Measurements from ENCODE around the gene SLC5A2.
A peak's percentile ranks its signal among the peaks of the same experiment; 100 is the strongest.

SLC5A2 gene

GRCh38 chr16:31459687-31460581, 23.0 kb upstream of the SLC5A2 start:
- H3F3A ChIP-seq (ENCODE audit: control insufficient read depth, insufficient read depth): no peaks in the 10 kb centered on the region
- H3K9me2 ChIP-seq (replicated peaks; ENCODE audit: control insufficient read depth, low read length): no peaks in the 10 kb centered on the region
- H3K4me2 ChIP-seq (ENCODE audit: low read length): peak overlapping the region; percentile 95
- peak overlapping the region; percentile 89 for H3K4me3 ChIP-seq (ENCODE audit: low read length)
- peaks cover 42% of the 10 kb centered on the region for H3K79me2 ChIP-seq (ENCODE audit: control insufficient read depth, low read length)
- peaks cover 32% of the 10 kb centered on the region for H3K4me1 ChIP-seq (ENCODE audit: control insufficient read depth, low read length)
- peaks cover 20% of the 10 kb centered on the region for H3K36me3 ChIP-seq (ENCODE audit: control insufficient read depth, low read length)
- no peaks in the 10 kb centered on the region for H3K9me3 ChIP-seq (ENCODE audit: control insufficient read depth, insufficient read depth, low read length)
- H3K27me3 ChIP-seq (ENCODE audit: control insufficient read depth, low read length): no peaks in the 10 kb centered on the region; the same call in 1 of the 2 replicates
- H4K20me1 ChIP-seq (ENCODE audit: control insufficient read depth, insufficient read depth, low read depth, low read length): peaks cover 27% of the 10 kb centered on the region
- peak overlapping the region; percentile 81 for H3K27ac ChIP-seq (ENCODE audit: low read depth, low read length)
- TF ChIP-seq CTCF (IDR thresholded peaks at IDR 0.05; ENCODE audit: low read depth, low read length, poor library complexity, severe bottlenecking) (no peak), EZH2phosphoT487 (IDR thresholded peaks at IDR 0.05; ENCODE audit: borderline replicate concordance, low read length) (no peak)

GRCh38 chr16:31460582-31461002, 22.3 kb upstream of the SLC5A2 start:
- Histone ChIP-seq H3K4me2 (ENCODE audit: low read length) (peak overlapping the region; percentile 95; the same call in 1 of the 2 replicates), H3K9me3 (ENCODE audit: control insufficient read depth, insufficient read depth, low read length) (no peaks in the 10 kb centered on the region), H3F3A (ENCODE audit: control insufficient read depth, insufficient read depth) (no peaks in the 10 kb centered on the region), H3K27me3 (ENCODE audit: control insufficient read depth, low read length) (no peaks in the 10 kb centered on the region; the same call in 1 of the 2 replicates), H3K27ac (ENCODE audit: low read depth, low read length) (no peak overlapping the region), H3K4me1 (ENCODE audit: control insufficient read depth, low read length) (peaks cover 28% of the 10 kb centered on the region), H3K4me3 (ENCODE audit: low read length) (peak overlapping the region; percentile 89), H3K79me2 (ENCODE audit: control insufficient read depth, low read length) (peaks cover 35% of the 10 kb centered on the region), H4K20me1 (ENCODE audit: control insufficient read depth, insufficient read depth, low read depth, low read length) (peaks cover 20% of the 10 kb centered on the region), H3K36me3 (ENCODE audit: control insufficient read depth, low read length) (peaks cover 15% of the 10 kb centered on the region), H3K9me2 (replicated peaks; ENCODE audit: control insufficient read depth, low read length) (no peaks in the 10 kb centered on the region)
- peak; percentile 57 for TF ChIP-seq CTCF (IDR thresholded peaks at IDR 0.05; ENCODE audit: low read depth, low read length, poor library complexity, severe bottlenecking)
- TF ChIP-seq EZH2phosphoT487 (IDR thresholded peaks at IDR 0.05; ENCODE audit: borderline replicate concordance, low read length): no peak

- H3K4me3 ChIP-seq (ENCODE audit: low read length): no peak overlapping the region
- H3K4me2 ChIP-seq (ENCODE audit: low read length): no peak overlapping the region
- peaks cover 30% of the 10 kb centered on the region for H3K79me2 ChIP-seq (ENCODE audit: control insufficient read depth, low read length)
- TF ChIP-seq CTCF (IDR thresholded peaks at IDR 0.05; ENCODE audit: low read depth, low read length, poor library complexity, severe bottlenecking): no peak
- no peak for TF ChIP-seq EZH2phosphoT487 (IDR thresholded peaks at IDR 0.05; ENCODE audit: borderline replicate concordance, low read length)
- H3K27ac ChIP-seq (ENCODE audit: low read depth, low read length): no peak overlapping the region
- no peaks in the 10 kb centered on the region for H3K9me3 ChIP-seq (ENCODE audit: control insufficient read depth, insufficient read depth, low read length)
- peaks cover 11% of the 10 kb centered on the region for H3K36me3 ChIP-seq (ENCODE audit: control insufficient read depth, low read length)
- peaks cover 16% of the 10 kb centered on the region for H4K20me1 ChIP-seq (ENCODE audit: control insufficient read depth, insufficient read depth, low read depth, low read length)
- no peaks in the 10 kb centered on the region for H3F3A ChIP-seq (ENCODE audit: control insufficient read depth, insufficient read depth)
- no peaks in the 10 kb centered on the region for H3K9me2 ChIP-seq (replicated peaks; ENCODE audit: control insufficient read depth, low read length)
- H3K27me3 ChIP-seq (ENCODE audit: control insufficient read depth, low read length): no peaks in the 10 kb centered on the region; the same call in 1 of the 2 replicates
- peaks cover 23% of the 10 kb centered on the region for H3K4me1 ChIP-seq (ENCODE audit: control insufficient read depth, low read length)
Measured at GRCh38 chr16:31461201-31461920, 21.6 kb upstream of the SLC5A2 start.
